Activated CD8-positive, alpha-beta memory T cell treated with anti-CD3 and anti-CD28 coated beads, Interleukin-2, amount 50 U/mL, for 24 hours (primary cell): ENCODE measurements around the gene TESPA1.
"Not testable (repeated sequence)": the region's sequence is repeated elsewhere in the genome, so short reads cannot be mapped to it uniquely, and the experiment has no call there.

Source experiments
- DNase-seq: peaks from one replicate; pipeline ENCODE4 v3.0.0-alpha.2; 2020; ENCODE audit errors: extremely low read depth

The TESPA1 gene

DNA sequence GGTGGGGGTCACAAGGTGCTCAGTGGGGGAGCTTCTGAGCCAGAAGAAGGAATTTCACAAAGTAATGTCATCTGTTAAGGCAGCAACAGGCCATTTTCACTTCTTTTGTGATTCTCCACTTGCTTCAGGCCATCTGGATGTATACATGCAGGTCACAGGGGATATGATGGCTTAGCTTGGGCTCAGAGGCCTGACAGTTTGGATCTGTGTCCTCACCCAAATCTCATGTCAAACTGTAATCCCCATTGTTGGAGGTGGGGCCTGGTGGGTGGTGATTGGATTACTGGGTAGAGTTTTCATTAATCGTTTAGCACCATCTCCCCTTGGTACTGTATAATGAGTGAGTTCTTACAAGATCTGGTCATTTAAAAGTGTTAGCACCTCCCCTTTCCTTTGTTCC lies 36.4 kb downstream of the TESPA1 start:
- no peak for DNase-seq

DNA sequence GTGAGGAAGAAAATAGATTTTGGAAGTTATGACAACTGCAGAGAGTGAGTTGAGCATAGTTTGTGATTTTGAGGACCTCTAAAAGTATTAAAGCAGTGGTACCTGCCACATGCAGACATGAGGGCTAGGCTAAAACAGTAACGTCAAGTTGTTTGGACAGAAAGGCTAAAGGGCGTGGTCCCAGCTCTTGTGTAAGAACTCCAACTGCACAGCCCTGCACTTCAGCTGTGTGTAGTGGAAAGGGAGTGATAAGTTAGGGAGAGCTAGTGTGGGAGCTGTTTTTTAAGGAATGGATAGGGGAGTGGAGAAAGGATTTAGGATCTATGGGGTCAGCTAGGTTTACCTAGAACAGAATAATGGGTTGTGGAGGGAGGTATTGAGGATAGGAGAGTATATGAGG lies 39.5 kb downstream of the TESPA1 start:
- DNase-seq: no peak

- DNase-seq: not testable (repeated sequence)
Measured at GRCh38 chr12:54943292-54943691, 41.3 kb downstream of the TESPA1 start.

DNA sequence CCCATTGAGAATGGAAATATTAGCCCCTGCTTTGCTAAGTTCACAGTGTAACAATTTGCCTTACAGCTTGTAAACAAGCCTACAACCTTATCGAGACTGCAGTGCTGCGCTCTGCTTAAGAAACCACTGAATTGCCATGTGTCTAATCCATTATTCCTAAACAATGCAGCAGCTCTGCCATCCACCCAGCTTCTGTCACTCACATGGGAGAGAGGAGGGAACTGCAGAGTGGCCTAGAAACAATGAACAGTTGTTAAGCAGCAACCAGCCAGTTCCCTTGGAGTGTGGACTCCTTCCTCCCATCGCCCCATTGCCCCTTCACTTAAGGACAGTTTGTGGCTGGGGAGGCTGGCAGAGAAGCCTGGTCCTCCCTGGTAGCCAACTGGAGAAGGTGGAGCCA lies 42.9 kb downstream of the TESPA1 start:
- no peak for DNase-seq

DNA sequence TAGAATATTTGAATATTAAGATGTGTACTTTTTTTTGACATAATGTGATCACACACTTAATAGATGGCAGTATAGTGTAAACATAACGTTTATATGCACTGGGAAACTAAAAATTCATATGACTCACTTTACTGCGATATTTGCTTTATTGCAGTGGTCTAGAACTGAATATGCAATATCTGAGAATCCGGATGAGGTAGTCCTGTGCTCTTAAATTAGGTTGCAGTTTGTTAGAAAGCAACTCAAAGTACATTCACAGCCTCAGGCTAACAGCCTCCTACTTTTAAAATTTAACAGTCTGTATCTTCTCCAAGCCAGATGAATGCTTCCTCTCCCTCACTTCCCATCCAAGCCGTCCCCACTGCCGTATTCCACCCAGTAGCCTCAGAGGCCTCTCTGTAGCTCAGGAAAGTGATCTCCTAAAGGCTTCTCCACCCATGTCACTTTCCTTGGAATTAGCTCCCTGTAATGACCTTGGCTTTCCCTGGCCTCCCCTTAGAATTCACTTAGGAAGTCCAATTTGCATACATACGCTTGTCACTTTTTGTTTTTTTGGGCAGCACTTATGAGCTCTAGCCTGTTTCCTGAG lies 43.7 kb downstream of the TESPA1 start:
- DNase-seq: no peak

- DNase-seq: no peak
Measured at GRCh38 chr12:54937929-54938328, 46.6 kb downstream of the TESPA1 start.

- DNase-seq: no peak
Measured at GRCh38 chr12:54937376-54937775, 47.2 kb downstream of the TESPA1 start.

DNA sequence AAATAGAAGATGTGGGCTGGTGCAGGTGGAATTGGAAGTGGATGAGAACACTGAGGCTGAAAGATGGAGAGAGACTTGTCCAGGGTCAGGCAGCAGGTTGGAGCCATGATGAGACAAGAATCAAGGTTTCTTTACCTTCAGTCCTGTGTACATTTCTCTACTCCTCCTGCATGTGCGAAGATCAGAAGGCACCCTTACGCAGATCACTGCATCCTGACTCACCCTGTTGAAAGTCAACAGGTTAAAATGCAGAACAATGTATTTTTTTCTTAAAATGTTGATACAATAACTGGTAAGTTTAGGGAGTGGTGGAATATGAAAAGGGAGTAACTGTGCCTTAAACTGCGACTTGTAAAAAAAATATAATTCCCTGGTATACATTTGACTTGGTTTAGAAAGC lies 47.8 kb downstream of the TESPA1 start:
- DNase-seq: no peak

DNA sequence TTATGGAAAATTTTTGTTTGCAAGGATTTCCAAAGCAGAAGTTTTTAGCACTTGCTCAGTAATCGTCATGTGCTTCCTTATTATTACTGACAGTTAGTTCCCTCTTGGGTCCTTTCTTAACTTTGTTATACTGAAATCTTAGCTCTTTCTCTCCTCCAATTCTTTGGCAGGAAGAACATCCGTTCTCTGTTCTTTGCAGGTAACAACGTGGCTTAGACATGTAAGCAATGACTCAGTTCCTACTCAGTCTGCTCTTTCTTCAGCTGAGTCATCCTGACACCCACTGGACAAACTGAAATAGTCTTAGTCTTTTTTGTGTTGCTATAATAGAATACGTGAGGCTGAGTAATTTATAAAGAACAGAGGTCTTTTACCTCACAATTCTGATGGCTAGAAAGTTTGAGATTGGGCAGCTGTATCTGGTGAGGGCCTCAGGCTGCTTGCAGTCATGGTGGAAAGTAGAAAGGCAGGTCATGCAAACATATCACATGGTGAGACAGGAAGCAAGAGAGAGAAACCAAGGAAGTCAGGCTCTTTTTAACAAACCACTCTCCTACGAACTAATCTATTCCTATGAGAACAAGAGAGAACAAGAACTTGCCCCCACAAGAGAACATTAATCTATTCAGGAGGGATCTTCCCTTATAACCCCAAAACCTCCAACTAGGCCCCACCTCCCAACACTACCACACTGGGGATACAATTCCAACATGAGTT lies 49.2 kb downstream of the TESPA1 start:
- DNase-seq: no peak

DNA sequence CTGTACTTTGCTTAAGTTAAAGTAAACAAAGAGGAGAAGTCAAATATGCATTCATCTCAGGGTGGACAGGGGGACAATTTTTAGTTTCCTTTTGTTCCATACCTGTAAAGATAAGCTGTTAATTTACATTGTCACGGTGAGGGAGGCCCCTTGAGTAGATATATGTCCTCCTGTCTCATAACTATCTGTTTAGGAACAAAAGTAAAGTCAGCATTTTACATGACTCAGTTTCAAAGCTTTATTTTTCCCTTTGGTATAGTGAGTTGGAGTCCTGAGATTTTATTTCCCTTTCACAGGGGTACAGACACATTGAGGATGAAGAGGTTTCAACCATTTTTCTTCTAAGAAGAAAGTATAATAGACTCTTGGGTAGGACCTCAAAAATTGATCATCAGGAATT lies 50.1 kb downstream of the TESPA1 start:
- no peak for DNase-seq

DNA sequence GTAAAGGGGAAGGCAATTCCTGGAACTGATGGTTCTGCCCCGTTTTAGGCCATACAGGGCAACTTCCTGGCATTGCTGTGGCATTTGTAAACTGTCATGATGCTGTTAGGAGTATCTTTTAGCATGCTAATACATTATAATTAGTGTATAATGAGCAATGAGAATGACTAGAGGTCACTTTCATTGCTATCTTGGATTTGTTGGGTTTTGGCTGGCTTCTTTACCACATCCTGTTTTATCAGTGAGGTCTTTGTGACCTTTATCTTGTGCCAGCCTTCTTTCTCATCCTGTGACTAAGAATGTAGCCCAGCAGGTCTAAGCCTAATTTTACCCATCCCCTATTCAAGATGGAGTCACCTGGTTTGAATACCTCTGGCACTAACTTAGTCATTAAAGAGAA lies 51.2 kb downstream of the TESPA1 start:
- no peak for DNase-seq

- DNase-seq: no peak
Measured at GRCh38 chr12:54932691-54933090, 51.9 kb downstream of the TESPA1 start.

DNA sequence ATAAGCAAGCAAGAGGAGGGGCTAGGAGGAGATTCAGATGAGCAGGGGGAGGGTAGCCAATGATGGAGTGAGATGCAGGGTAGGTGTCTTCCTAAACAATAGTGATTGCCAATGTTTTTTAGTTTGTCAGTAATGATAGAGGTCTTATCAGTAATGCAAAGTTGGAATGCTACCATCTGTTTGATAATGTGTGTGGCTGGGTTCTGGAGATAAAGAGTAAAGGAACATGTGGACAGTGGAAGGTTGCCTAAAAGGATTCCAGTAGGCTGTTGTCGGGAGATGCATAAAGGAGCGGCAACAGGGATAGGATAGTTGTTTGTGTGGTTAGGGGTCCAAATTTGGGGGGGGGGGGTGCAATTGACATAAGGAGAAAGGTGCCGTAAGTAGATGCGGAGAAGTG lies 52.5 kb downstream of the TESPA1 start:
- no peak for DNase-seq

- no peak for DNase-seq
Measured at GRCh38 chr12:54929998-54930397, 54.6 kb downstream of the TESPA1 start.

DNA sequence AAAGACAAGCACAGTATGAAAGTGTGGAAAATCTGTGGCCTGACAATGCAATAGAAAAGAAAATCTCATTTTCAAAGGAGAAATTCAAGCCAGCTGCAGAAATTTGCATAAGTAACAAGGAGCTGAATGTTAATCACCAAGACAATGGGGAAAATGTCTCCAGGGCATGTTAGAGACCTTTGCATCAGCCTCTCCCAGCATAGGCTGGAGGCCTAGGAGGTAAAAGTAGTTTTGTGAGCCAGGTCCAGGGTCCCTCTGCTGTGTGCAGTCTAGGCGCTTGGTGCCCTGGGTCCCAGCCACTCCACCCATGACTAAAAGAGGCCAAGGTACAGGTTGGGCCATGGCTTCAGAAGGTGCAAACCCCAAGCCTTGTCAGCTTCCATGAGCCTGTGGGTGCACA lies 58.3 kb downstream of the TESPA1 start:
- DNase-seq: no peak

- DNase-seq: no peak
Measured at GRCh38 chr12:54924972-54925707, 59.4 kb downstream of the TESPA1 start.

DNA sequence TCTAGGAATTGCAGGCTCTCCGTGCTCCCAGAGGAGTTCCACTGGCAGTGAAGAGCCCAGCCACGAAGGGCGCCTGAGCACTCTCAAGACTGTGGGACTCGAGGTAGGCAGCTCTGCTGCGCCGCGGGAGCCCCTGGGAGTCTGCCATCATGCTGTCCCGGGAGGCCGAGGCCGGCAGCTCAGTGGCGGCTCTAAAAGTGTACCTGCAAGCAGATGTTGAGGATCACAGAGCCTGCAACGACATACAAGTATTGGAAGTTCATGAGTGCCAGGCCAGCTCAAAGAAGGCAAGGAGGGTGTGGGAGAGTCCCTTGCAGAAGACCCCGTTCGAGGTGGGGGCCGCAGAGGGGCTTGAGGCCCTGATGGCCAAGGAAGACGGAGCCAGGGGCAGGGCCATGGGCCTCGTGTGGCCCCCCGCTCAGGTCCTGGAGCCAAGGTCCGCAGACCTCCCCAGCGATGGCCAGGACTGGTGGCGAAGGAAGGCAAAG lies 67.5 kb downstream of the TESPA1 start:
- DNase-seq: no peak
